Dedifferentiated amniotic fluid mesenchymal stem cell (primary cell): ENCODE measurements around the gene PLXNB1.

ENCODE experiments used
- DNase-seq: peaks from one replicate; pipeline ENCODE4 v3.0.0-alpha.2; 2016; ENCODE audit errors: extremely low spot score

The PLXNB1 gene

DNA sequence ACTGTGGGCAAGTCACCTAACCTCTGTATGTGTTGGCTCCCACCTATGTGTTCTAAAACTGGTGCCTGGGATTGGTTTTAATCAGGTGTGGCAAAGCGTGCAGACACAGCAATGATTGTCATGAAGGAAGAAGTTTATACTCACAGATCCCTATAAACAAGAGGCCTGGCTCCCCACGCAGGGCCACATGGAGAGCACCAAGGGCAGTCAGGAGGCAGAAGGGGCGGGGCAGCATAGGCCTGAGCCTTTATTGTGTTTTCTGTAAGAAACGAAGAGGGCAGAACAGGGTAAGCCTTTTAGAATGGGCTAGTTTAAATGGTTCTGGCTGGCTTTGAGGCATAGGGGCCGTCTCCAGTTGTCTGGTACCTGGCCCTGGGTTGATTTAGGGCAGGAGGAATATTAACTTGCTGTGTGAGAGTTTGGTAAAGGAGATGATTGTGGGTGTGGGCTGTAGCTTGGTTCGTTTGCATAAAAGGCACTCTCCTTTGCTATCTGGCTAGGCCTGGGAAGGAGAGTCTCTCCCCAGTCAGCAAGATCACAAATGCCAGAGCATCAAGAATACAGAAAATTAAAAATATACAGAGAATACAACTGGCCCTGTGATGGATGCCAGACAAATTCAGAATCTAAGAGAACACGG is 60.1 kb downstream of the PLXNB1 start:
- DNase-seq: no peak

GRCh38 chr3:48367201-48367600 is 62.7 kb downstream of the PLXNB1 start:
- no peak for DNase-seq

DNA sequence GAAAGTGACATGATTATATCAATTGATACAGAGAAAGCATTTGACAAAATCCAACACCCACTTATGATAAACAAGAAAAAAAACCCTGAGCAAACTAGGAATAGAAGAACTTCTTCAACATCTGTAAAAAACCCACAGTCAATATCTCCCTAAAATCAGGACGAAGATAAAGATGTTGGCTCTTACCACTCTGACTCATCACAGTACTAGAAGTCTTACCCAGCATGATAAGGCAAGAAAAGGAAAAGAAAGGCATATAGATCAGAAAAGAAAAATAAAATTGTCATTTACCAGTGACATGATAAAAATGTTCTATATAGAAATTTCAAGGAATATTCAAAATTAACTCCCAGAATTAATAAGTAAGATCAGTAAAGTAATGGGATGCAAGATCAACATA is 65.0 kb downstream of the PLXNB1 start:
- DNase-seq: no peak

GRCh38 chr3:48361928-48362327 is 68.0 kb downstream of the PLXNB1 start:
- DNase-seq: no peak

DNA sequence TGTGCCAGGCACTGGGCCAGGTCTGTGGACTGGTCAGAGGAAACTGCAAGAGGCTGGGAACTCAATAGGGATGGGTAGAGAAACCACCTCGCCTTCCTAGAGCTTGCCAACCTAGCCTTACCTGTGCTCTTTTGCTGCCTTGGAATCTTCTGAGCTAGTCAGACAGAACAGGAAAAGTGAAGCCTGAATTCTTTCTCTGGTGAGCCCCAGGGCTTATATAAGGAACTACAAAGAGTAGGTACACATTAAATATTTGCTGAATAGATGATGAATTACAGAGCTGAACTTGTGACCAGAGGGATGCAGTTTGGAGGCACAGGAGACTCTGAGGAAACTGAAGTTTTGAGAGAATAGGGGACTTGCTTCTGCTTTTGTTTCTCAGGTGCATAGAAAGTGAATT is 73.5 kb downstream of the PLXNB1 start:
- no peak for DNase-seq

DNA sequence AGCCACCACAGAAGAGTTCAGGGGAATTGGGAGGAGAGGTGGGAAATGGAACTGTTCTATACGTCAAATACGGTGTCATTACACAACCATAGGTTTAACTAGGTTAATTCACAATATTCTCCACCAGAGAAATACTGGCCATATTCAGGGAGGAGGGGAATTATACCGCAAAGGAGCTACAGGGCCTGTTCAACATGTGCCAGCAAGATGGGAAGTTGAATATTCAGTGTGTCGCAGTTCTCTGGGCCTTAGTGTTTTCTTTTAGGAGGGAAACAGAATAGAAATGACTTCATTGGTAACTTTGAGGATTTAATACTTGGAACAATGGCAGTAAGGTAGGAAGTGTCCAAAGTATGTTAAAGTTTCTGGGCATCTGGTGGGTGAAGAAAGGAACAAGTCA is 75.9 kb downstream of the PLXNB1 start:
- no peak for DNase-seq
